GM21390 (cell line): ENCODE results near the gene GDAP1L1.

Experiments used
- ATAC-seq: cut with Tn5 transposase; IDR thresholded peaks from one replicate; pipeline ENCODE4 v1.9.1; 2021; ENCODE audit not compliant: unreplicated experiment

Gene GDAP1L1

DNA sequence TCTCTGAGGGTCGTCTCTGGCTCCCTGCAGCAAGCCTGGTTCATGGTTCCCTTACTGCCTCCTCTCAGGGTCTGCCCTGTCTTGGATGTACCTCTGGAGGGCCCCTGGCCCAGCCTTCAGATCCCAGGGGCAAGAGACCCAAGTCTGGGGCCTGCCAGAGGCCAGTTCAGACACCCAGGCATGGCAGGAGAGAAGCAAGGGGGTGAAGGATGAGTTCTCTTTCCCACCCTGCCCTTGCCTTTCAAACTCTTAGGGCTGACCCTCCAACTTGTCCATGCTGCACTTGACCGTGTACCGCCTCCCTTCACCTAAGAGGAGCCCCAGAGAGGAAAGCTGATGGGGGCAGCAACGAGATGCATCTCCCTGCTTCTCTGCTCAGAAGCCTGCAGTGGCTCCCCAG lies 4.2 kb downstream of the GDAP1L1 start:
- no peak for ATAC-seq

DNA sequence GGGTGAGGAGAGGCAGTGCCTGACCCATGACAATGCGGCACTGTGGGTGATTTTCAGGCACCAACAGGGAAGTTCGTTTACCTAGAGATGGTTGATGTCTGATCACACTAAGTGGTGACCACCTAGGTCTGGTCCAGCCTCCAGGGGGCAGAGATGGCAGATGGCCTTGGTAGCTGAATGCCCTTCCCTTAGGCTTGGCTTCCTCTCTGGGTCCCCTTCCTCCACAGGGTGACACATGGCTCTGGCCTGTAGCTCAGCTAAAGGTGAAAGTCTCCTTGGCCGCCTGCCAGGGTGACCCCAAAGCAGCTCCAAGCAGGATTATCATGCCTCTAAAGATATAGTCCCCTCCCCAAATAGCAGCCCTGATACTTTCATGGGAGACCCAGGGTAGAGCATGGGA lies 6.4 kb downstream of the GDAP1L1 start:
- ATAC-seq: no peak

- no peak for ATAC-seq
These were observed 7.0 kb downstream of the GDAP1L1 start for GRCh38 chr20:44254073-44254472.

DNA sequence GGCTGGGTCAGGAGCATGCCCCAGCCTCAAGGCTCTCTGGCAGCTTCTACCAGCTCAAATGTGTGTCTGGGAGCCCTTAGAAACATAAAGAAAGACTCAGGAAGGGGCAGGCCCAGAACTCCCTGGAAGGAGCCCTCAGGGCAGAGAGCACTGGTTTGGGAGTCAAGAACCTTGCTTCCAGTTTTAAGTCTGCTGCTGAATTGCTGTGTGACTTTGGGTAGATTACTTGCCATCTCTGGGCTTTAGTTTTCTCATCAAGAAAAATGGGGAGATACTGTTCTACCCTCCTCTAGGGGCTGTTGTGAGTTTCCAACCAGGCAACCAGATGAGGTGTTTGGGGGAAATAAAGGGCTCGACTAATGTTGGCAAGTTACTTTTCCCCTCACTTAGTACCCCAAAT lies 8.8 kb downstream of the GDAP1L1 start:
- no peak for ATAC-seq

DNA sequence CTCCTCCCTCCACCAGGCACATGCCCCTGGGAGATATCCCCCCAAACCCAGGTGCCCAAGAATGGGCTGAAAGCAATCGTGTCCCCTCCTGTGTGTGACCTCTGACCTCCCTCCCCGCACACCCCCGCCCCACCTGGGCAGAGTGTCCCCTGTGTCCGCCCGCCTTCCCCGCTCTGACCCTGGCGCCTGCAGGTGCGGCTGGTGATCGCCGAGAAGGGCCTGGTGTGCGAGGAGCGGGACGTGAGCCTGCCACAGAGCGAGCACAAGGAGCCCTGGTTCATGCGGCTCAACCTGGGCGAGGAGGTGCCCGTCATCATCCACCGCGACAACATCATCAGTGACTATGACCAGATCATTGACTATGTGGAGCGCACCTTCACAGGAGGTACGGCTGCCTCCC lies 9.9 kb downstream of the GDAP1L1 start:
- no peak for ATAC-seq

GRCh38 chr20:44258226-44258890 lies 11.2 kb downstream of the GDAP1L1 start:
- ATAC-seq: no peak

DNA sequence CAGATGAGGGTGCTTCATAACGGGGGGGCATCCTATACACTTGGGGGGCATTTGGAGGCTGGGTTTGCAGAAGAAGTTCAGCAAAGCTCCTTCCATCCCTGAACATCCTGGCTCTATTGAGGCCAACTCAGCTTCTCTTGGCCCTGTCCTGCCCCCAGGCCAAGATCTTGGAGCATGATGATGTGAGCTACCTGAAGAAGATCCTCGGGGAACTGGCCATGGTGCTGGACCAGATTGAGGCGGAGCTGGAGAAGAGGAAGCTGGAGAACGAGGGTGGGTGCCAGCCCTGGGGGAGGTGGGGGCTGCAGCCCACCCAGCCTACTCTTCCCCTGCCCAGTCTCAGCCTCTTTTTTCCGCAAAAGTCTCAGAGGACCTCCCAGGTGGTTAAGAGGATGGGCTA lies 17.2 kb downstream of the GDAP1L1 start:
- no peak for ATAC-seq

DNA sequence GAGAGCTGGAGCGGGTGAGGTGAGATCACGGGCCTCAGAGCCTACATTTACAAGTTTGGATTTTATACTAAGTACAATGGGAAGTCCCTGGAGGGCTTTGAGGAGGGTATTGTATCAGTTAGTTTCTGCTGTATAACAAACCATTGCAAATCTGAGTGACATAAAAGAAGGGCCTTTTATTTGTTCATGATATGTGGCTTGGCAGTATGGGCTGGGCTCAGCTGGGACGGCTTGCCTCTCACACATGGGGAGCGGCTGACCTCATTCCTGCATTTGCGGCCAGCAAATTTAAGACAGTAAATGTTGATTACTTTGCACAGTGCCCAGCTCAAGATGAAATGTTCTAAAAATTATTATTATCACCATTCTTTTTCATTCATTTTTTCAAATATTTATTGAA lies 21.7 kb downstream of the GDAP1L1 start:
- ATAC-seq: no peak

- no peak for ATAC-seq
These were observed 25.0 kb downstream of the GDAP1L1 start for GRCh38 chr20:44271915-44272663.

DNA sequence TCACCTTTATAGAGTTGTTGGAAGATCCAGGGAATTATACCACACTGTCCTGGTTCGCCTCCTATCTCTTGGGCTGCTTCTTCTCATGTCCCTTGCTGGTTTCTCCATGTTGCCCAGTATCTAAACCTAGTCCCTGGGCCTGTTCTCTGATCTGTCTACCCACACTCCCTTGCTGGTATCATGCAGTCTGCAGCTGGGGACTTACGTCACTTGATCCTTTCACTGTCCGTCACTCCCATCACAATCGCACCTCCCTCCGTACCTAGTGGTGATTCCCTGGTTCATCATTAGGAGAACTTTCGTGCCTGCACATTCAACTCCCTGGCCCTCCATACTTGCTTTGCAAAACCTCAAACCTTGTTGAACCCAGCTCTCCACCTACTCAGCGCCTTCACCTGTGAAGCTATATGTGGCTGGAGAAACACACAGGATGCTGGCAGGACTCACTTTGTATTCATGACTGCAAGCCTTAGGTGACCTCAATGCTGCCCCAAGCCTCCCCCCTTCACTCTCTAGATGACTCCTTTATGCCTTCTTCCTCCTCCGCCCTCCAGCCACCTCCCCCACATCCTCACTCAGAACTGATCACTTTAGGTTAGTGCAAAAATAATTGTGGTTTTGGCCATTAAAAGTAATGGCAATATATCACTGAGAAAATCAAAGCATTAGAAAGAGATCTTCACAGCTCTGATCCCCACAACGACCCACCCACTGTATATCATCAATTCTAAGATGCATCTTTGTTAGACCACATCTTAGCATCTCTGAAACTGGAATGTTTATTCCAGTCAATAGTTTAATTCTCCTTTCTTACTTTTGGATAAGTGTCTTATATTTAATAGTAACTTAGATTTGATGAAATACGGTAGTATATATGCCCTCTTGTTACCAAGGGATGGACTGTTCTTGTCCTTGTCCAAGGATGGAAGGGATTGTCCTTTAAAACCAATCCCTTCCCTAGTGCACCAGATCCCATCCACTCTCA lies 26.4 kb downstream of the GDAP1L1 start:
- no peak for ATAC-seq

DNA sequence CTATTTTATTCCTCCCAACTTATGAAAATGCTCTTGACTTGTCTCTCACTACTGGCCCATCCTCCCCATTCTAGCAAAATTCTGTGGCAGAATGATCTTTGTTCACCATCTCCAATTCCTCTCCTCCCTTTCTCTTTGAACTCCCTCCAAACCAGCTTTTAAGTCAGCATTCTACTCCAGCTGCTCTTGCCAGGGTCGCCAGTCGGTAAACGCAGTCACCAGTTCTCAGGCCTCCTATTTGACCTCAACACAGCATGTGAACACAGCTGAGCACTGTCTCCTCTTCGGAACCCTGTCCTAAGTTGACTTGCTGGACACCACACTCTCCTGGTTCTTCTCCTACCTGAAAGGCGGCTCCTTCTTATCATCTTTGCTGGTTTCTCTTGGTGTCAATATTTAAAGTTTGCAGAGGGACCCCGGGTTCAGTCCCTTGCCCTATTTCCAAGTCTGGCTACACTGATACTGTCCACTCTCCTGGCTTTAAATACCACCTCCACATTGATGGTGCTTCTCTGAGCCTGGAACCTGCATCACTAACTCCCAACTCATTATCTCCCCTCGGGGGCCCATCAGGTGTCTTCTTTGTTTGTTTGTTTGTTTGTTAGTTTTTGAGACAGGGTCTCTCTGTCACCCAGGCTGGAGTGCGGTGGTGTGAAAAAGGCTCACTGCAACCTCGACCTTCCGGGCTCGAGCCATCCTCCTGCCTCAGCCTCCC lies 27.4 kb downstream of the GDAP1L1 start:
- ATAC-seq: no peak

DNA sequence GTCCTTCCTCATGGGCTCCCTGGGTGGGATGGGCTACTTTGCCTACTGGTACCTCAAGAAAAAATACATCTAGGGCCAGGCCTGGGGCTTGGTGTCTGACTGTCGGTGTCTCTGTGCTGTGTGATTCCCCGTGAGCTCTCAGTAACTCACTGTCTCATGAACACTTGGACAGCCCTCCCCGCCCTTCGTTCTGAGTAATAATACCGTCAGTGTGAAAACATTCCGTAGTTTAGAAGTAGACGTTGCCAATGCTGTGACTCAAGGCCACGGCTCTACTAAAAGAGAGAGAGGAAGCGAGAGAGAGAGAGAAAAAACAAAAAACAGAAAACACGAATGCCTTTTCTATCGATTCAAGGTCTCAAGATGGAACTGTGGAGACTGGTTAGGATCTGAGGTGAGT lies 32.1 kb downstream of the GDAP1L1 start:
- no peak for ATAC-seq

- ATAC-seq: no peak
These were observed 33.3 kb downstream of the GDAP1L1 start for GRCh38 chr20:44280387-44280786.

DNA sequence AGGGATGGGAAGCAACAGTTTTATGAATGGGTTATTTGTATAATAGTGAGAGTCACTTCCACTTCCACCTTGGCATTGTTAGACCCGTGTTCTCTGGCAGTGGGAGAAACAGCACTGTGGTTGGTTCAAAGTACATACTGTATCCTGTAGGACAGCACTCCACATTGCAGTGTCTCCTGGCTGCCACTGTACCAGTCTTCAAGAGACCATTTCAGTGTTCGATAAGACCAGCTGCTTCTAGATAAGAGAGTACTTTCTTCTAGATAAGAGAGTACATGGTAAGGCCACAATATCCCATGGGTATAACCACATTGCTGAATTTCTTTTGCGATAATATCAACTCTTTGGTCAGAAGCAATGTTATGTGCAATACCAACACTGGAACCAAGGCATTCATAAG lies 35.1 kb downstream of the GDAP1L1 start:
- ATAC-seq: no peak

GRCh38 chr20:44284032-44284431 lies 36.9 kb downstream of the GDAP1L1 start:
- no peak for ATAC-seq

- no peak for ATAC-seq
These were observed 40.4 kb downstream of the GDAP1L1 start for GRCh38 chr20:44287272-44288097.

DNA sequence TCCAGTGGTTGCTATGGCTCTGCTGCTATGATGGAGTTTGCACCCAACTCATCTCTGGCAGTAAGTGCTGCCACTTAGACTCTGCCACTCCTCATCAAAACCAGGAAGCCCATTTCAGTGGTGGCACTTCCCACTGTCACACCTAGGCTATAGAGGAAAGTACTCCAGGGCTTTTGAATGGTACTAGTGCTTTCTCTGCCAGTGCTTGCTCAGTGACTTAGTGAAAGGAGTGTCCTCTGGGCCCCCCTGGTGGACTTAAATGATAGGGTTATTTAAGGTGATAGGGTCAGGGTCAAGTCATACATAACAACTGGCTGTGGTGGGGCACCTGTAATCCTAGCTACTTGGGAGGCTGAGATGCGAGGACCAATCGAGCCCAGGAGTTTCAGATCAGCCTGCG lies 41.1 kb downstream of the GDAP1L1 start:
- no peak for ATAC-seq

DNA sequence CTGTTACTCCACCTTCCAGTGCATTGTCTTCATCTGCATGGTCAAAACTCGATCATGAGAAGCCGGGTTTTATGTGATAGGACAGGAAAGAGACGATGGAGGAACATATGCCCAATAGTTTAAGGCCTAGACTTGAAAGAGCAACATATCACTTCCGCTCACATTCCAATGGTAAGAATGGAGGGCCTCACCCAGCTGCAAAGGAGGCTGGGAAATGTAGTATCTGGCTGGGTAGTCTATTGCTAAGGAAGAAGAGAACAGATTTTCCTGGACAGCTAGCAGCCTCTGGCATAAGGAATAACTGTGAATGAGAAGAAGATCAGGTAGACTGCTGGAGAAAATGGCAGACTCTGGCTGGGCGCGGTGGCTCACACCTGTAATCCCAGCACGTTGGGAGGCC lies 44.6 kb downstream of the GDAP1L1 start:
- ATAC-seq: no peak

DNA sequence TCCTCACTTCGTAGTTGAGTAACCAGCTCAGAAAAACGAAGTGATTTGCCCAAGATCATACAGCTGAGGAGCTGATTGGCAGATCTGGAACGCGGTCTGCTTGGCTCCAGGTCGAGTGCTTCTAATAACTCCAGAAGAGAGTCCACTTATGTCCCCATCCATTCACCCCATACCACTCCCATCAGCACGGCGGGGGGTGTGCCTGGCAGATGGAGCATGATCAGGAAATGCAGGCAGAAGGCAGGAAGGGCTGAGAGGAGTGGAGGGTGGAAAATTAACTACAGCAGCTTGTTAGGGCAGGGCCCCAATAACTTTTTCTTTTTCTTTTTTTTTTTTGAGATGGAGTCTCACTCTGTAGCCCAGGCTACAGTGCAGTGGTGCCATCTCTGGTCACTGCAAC lies 48.9 kb downstream of the GDAP1L1 start:
- no peak for ATAC-seq

GRCh38 chr20:44297721-44298120 lies 50.6 kb downstream of the GDAP1L1 start:
- ATAC-seq: no peak
